ENCODE results near the gene ALDOC.

The ALDOC gene

GRCh38 chr17:28532050-28532960 is 44.4 kb downstream of the ALDOC start:
- DNase-seq (ENCODE audit: low read depth in 2 of 2): no peak

- no peak for DNase-seq (ENCODE audit: low read depth in 2 of 2)
Measured at GRCh38 chr17:28530926-28531325, 45.8 kb downstream of the ALDOC start.

- no peak for DNase-seq (ENCODE audit: low read depth in 2 of 2)
Measured at GRCh38 chr17:28530250-28530649, 46.4 kb downstream of the ALDOC start.

GRCh38 chr17:28529013-28529400 is 47.7 kb downstream of the ALDOC start:
- DNase-seq (ENCODE audit: low read depth in 2 of 2): no peak

GRCh38 chr17:28528327-28529012 is 48.2 kb downstream of the ALDOC start:
- DNase-seq (ENCODE audit: low read depth in 2 of 2): no peak

- DNase-seq (ENCODE audit: low read depth in 2 of 2): no peak
Measured at GRCh38 chr17:28527859-28528258, 48.8 kb downstream of the ALDOC start.

GRCh38 chr17:28527181-28527681 is 49.5 kb downstream of the ALDOC start:
- no peak for DNase-seq (ENCODE audit: low read depth in 2 of 2)

GRCh38 chr17:28526381-28526780 is 50.3 kb downstream of the ALDOC start:
- DNase-seq (ENCODE audit: low read depth in 2 of 2): no peak

- no peak for DNase-seq (ENCODE audit: low read depth in 2 of 2)
Measured at GRCh38 chr17:28524476-28525424, 51.9 kb downstream of the ALDOC start.

- DNase-seq (ENCODE audit: low read depth in 2 of 2): no peak
Measured at GRCh38 chr17:28523876-28524275, 52.8 kb downstream of the ALDOC start.

- DNase-seq (ENCODE audit: low read depth in 2 of 2): no peak
Measured at GRCh38 chr17:28523186-28523585, 53.5 kb downstream of the ALDOC start.
